Naive thymus-derived CD8-positive, alpha-beta T cell (primary cell): Measurements from ENCODE around the gene FDX2. TPM values are rescaled to one million over a fixed set of nuclear protein-coding genes. Genes with fewer than 3 reads are reported as not detected.
"Not testable (repeated sequence)": the region's sequence is repeated elsewhere in the genome, so short reads cannot be mapped to it uniquely, and the experiment has no call there.

ENCODE experiments used
- ATAC-seq, 2 donors: fragments of 150-1000 bp; cut with Tn5 transposase in 1 of 2; sonication (Bioruptor Pico), chemical (Tn5 transposase) in 1 of 2; 1 replicate in 1 of 2; 2 replicates in 1 of 2; pipeline ENCODE4 v1.10.0; 2021; ENCODE audit warnings: mild to moderate bottlenecking in 2 of 2, moderate library complexity in 2 of 2
- POLR2A ChIA-PET: fragments of 350-600 bp; sonication (Branson Sonifier 250); formaldehyde crosslinking; loops from one replicate; lab custom pipeline; 2021; ENCODE audit warnings: antibody characterized with exemption; lab: Charles Lee
- DNase-seq, 10 donors: peaks; one replicate each; pipeline versions ENCODE4 v3.0.0 to v3.0.0-alpha.2; 2020 to 2022
- H3K27ac Mint-ChIP-seq, 10 donors: one replicate each; pipeline ENCODE4 v1.8.0; 2020 to 2022; ENCODE audit warnings: mild to moderate bottlenecking in 10 of 10, mixed read lengths in 10 of 10, moderate library complexity in 4 of 10, inconsistent platforms in 1 of 10
- H3K27me3 Mint-ChIP-seq, 5 donors: one replicate each; pipeline ENCODE4 v1.8.0; 2021 to 2022; ENCODE audit warnings: mixed read lengths in 5 of 5
- H3K36me3 Mint-ChIP-seq, 3 donors: one replicate each; pipeline ENCODE4 v1.8.0; 2020 to 2022; ENCODE audit warnings: mixed read lengths in 3 of 3, mild to moderate bottlenecking in 2 of 3, inconsistent platforms in 1 of 3
- H3K4me1 Mint-ChIP-seq, 4 donors: one replicate each; pipeline ENCODE4 v1.8.0; 2021 to 2022; ENCODE audit warnings: mixed read lengths in 4 of 4
- H3K4me3 Mint-ChIP-seq, 10 donors: one replicate each; pipeline ENCODE4 v1.8.0; 2020 to 2022; ENCODE audit warnings: mild to moderate bottlenecking in 10 of 10, mixed read lengths in 10 of 10, moderate library complexity in 6 of 10, inconsistent platforms in 1 of 10
- H3K9me3 Mint-ChIP-seq, 9 donors: one replicate each; pipeline ENCODE4 v1.8.0; 2020 to 2022; ENCODE audit warnings: mixed read lengths in 9 of 9, mild to moderate bottlenecking in 3 of 9, inconsistent platforms in 1 of 9, moderate library complexity in 1 of 9
- polyA plus RNA-seq, 3 donors: library from polyadenylated mRNA; unstranded; fragments of 300-500 nt; fragmentation: Illumina TruSeq; gene quantifications; one replicate each; pipeline ENCODE4 v1.2.3, GENCODE V29; 2021
- total RNA-seq, 8 experiments: library from RNA in 2 of 8; stranded (reverse) in 2 of 8; gene quantifications; one replicate each; pipeline ENCODE4 v1.2.3 and lab custom pipeline; 2021 to 2026

The FDX2 gene
- total and polyA plus RNA-seq, 5 experiments from 2014 or later, result 11.9 to 26.7 (median 14.9) TPM

- Mint-ChIP-seq H3K27ac (peak overlapping the region in 1 of 10 donors; percentile 59), H3K4me1 (peaks cover 6 to 26% (median 22%) of the 10 kb centered on the region in 4 donors), H3K36me3 (peaks cover 0 to under 1% (median 0%) of the 10 kb centered on the region in 3 donors), H3K27me3 (no peaks in the 10 kb centered on the region), H3K9me3 (no peaks in the 10 kb centered on the region), H3K4me3 (no peak overlapping the region)
- ATAC-seq (no peak), DNase-seq (no peak)
- POLR2A ChIA-PET, result interaction anchor here (2.1 kb wide), 1 partner anchor 10 kb away, joined by 8 read pairs; the partner anchor contains the start of gene RAVER1
Measured at GRCh38 chr19:10343495-10343894, 27.7 kb upstream of the FDX2 start.

GRCh38 chr19:10339977-10340376 lies 24.2 kb upstream of the FDX2 start:
- H3K27me3 Mint-ChIP-seq, result no peaks in the 10 kb centered on the region
- DNase-seq, result no peak
- H3K4me3 Mint-ChIP-seq, result peak overlapping the region; percentile 91 to 99 (median 94)
- ATAC-seq, result no peak
- peaks cover 0 to 18% (median 0%) of the 10 kb centered on the region in 3 donors for H3K36me3 Mint-ChIP-seq
- POLR2A ChIA-PET, result no interaction called here
- H3K27ac Mint-ChIP-seq, result peak overlapping the region; percentile 82 to 97 (median 96)
- peaks cover 8 to 45% (median 32%) of the 10 kb centered on the region in 4 donors for H3K4me1 Mint-ChIP-seq
- no peaks in the 10 kb centered on the region for H3K9me3 Mint-ChIP-seq

- peak within 1 kb of the TSS; percentile 82 to 97 (median 96) for H3K27ac Mint-ChIP-seq
- no peaks in the 10 kb centered on the region for H3K27me3 Mint-ChIP-seq
- peak within 1 kb of the TSS; percentile 91 to 99 (median 94) for H3K4me3 Mint-ChIP-seq
- H3K4me1 Mint-ChIP-seq, result peaks cover 8 to 47% (median 35%) of the 10 kb centered on the region in 4 donors
- H3K9me3 Mint-ChIP-seq, result no peaks in the 10 kb centered on the region
- peak; percentile 16 to 77 (median 58) for DNase-seq
- peak; percentile 96 to 97 for ATAC-seq
- peaks cover 0 to 22% (median 0%) of the 10 kb centered on the region in 3 donors for H3K36me3 Mint-ChIP-seq
- POLR2A ChIA-PET, result no interaction called here
Measured at GRCh38 chr19:10339380-10339960, 23.7 kb upstream of the FDX2 start, which contains the start of gene ICAM3. ICAM3 (minus strand) TSS chr19:10339624; CDS start chr19:10339614, 10 bp downstream.

GRCh38 chr19:10338940-10339339 lies 23.1 kb upstream of the FDX2 start:
- DNase-seq (no peak), ATAC-seq (no peak)
- Mint-ChIP-seq H3K4me3 (peak overlapping the region; percentile 91 to 99 (median 94)), H3K4me1 (peaks cover 8 to 50% (median 40%) of the 10 kb centered on the region in 4 donors), H3K27ac (peak overlapping the region; percentile 82 to 97 (median 96)), H3K36me3 (peaks cover 0 to 25% (median 0%) of the 10 kb centered on the region in 3 donors), H3K9me3 (no peaks in the 10 kb centered on the region), H3K27me3 (no peaks in the 10 kb centered on the region)
- POLR2A ChIA-PET, result no interaction called here

GRCh38 chr19:10336725-10337124 lies 20.9 kb upstream of the FDX2 start:
- POLR2A ChIA-PET, result interaction anchor here (0.6 kb wide), 1 partner anchor 24 kb away, joined by 3 read pairs; no protein-coding TSS in a partner anchor
- DNase-seq, ATAC-seq, H3K27me3 Mint-ChIP-seq, H3K9me3 Mint-ChIP-seq: not testable (repeated sequence)
- peak overlapping the region in 5 of 10 donors; percentile 7 to 51 (median 15) for H3K4me3 Mint-ChIP-seq
- peaks cover 0 to 30% (median 4%) of the 10 kb centered on the region in 3 donors for H3K36me3 Mint-ChIP-seq
- H3K27ac Mint-ChIP-seq, result peak overlapping the region in 5 of 10 donors; percentile 19 to 57 (median 34)
- peaks cover 15 to 69% (median 61%) of the 10 kb centered on the region in 4 donors for H3K4me1 Mint-ChIP-seq

GRCh38 chr19:10335352-10335985 lies 19.7 kb upstream of the FDX2 start:
- Mint-ChIP-seq H3K27me3 (no peaks in the 10 kb centered on the region), H3K36me3 (peaks cover 0 to 30% (median 4%) of the 10 kb centered on the region in 3 donors), H3K27ac (peak overlapping the region in 3 of 10 donors; percentile 2 to 35 (median 25)), H3K4me1 (peaks cover 15 to 73% (median 58%) of the 10 kb centered on the region in 4 donors), H3K4me3 (peak overlapping the region in 1 of 10 donors; percentile 9), H3K9me3 (no peaks in the 10 kb centered on the region)
- POLR2A ChIA-PET, result interaction anchor here (0.5 to 0.6 kb wide), 3 partner anchors 46 to 1235 kb away, joined by 4 to 5 read pairs (median 4); no protein-coding TSS in a partner anchor
- no peak for DNase-seq
- ATAC-seq, result no peak

- Mint-ChIP-seq H3K9me3 (no peaks in the 10 kb centered on the region), H3K36me3 (peaks cover 0 to 36% (median 5%) of the 10 kb centered on the region in 3 donors), H3K4me1 (peaks cover 14 to 72% (median 58%) of the 10 kb centered on the region in 4 donors), H3K27ac (peak overlapping the region in 6 of 10 donors; percentile 20 to 96 (median 50)), H3K27me3 (no peaks in the 10 kb centered on the region), H3K4me3 (peak overlapping the region in 6 of 10 donors; percentile 9 to 96 (median 34))
- DNase-seq (peak in 3 of 10 donors; percentile 17 to 25 (median 24)), ATAC-seq (no peak)
- POLR2A ChIA-PET, result interaction anchor here (0.6 to 2.6 kb wide), 6 partner anchors 9 to 1236 kb away, joined by 3 to 13 read pairs (median 5); partner anchors contain the start of gene TYK2
Measured at GRCh38 chr19:10334588-10335351, 19.0 kb upstream of the FDX2 start.

- H3K27ac Mint-ChIP-seq, result peak overlapping the region; percentile 84 to 97 (median 96)
- H3K36me3 Mint-ChIP-seq, result peaks cover 0 to 42% (median 5%) of the 10 kb centered on the region in 3 donors
- ATAC-seq, result peak in 1 of 2 donors; percentile 1
Measured at GRCh38 chr19:10333758-10334587, 18.2 kb upstream of the FDX2 start.

GRCh38 chr19:10332965-10333757 lies 17.3 kb upstream of the FDX2 start, which contains the start of gene RAVER1:
RAVER1 (minus strand) TSS chr19:10333529; CDS start chr19:10333507, 22 bp downstream.
- peak; percentile 95 to 99 (median 98) for DNase-seq
- ATAC-seq, result peak; percentile 93 to 95
- POLR2A ChIA-PET, result interaction anchor here (0.5 to 2.6 kb wide), 18 partner anchors 10 to 627 kb away, joined by 3 to 13 read pairs (median 5); partner anchors contain the start of genes CDC37, ICAM1 and TYK2
- H3K36me3 Mint-ChIP-seq, result peaks cover 0 to 42% (median 7%) of the 10 kb centered on the region in 3 donors
- H3K27me3 Mint-ChIP-seq, result no peaks in the 10 kb centered on the region
- peak within 1 kb of the TSS; percentile 93 to 97 (median 96) for H3K4me3 Mint-ChIP-seq
- no peaks in the 10 kb centered on the region for H3K9me3 Mint-ChIP-seq
- H3K4me1 Mint-ChIP-seq, result peaks cover 8 to 60% (median 43%) of the 10 kb centered on the region in 4 donors
- H3K27ac Mint-ChIP-seq, result peak within 1 kb of the TSS; percentile 84 to 97 (median 96)

More at GRCh38 chr19:10333758-10334587, 18.2 kb upstream of the FDX2 start:
- no peak for DNase-seq
- peaks cover 14 to 68% (median 51%) of the 10 kb centered on the region in 4 donors for H3K4me1 Mint-ChIP-seq
- no peaks in the 10 kb centered on the region for H3K27me3 Mint-ChIP-seq
- POLR2A ChIA-PET, result interaction anchor here (0.5 to 2.6 kb wide), 15 partner anchors 10 to 628 kb away, joined by 3 to 13 read pairs (median 5); partner anchors contain the start of genes CDC37, ICAM1 and TYK2
- H3K9me3 Mint-ChIP-seq, result no peaks in the 10 kb centered on the region
- peak overlapping the region; percentile 93 to 97 (median 96) for H3K4me3 Mint-ChIP-seq

GRCh38 chr19:10332158-10332964 lies 16.5 kb upstream of the FDX2 start:
- POLR2A ChIA-PET, result interaction anchor here (0.7 to 2.6 kb wide), 11 partner anchors 9 to 189 kb away, joined by 3 to 13 read pairs (median 6); partner anchors contain the start of genes CDC37, ICAM1 and TYK2
- Mint-ChIP-seq H3K36me3 (peaks cover 0 to 49% (median 7%) of the 10 kb centered on the region in 3 donors), H3K27ac (peak overlapping the region; percentile 84 to 97 (median 96)), H3K9me3 (no peaks in the 10 kb centered on the region), H3K4me1 (peaks cover 8 to 56% (median 40%) of the 10 kb centered on the region in 4 donors), H3K4me3 (peak overlapping the region; percentile 93 to 97 (median 96)), H3K27me3 (no peaks in the 10 kb centered on the region)
- no peak for ATAC-seq
- no peak for DNase-seq
